Measurements from ENCODE around the gene EXOC4.
A peak's percentile ranks its signal among the peaks of the same experiment; 100 is the strongest.
"Not testable (repeated sequence)": the region's sequence is repeated elsewhere in the genome, so short reads cannot be mapped to it uniquely, and the experiment has no call there.

The EXOC4 gene

DNA sequence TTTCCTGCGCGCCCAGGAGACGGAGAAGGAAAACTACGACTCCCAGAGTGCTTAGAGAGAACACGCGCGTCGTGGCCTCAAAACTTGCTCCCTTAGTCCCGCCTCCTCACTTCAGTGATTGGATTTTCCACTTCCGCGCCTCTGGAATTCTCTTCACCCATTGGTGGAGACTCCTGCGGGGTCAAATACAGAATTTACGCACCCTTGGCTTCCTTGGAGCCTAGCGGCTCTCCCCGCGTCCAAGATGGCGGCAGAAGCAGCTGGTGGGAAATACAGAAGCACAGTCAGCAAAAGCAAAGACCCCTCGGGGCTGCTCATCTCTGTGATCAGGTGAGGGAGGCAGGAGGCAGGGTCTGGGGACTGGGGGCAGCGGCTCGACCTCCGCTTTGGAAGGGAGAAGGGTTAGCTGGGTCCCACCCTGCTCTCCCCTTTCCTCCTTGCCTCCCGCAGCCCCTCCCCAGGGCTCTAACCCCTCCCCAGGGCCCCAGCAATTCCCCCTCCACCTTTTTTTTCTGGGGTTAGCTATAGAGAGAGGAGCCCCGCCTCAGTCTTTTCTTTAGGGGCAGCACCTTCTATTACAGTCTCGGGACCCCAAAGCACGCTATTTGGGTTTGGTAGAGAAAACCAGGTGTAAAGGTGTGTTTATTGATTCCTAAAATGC is at the start of gene EXOC4:
Gene EXOC4 (plus strand): TSS at position 221 of the 661 bp plus-strand sequence.
- peak within 1 kb of the TSS; percentile 85 for H3K27ac ChIP-seq
- TF ChIP-seq, protein P1, sequence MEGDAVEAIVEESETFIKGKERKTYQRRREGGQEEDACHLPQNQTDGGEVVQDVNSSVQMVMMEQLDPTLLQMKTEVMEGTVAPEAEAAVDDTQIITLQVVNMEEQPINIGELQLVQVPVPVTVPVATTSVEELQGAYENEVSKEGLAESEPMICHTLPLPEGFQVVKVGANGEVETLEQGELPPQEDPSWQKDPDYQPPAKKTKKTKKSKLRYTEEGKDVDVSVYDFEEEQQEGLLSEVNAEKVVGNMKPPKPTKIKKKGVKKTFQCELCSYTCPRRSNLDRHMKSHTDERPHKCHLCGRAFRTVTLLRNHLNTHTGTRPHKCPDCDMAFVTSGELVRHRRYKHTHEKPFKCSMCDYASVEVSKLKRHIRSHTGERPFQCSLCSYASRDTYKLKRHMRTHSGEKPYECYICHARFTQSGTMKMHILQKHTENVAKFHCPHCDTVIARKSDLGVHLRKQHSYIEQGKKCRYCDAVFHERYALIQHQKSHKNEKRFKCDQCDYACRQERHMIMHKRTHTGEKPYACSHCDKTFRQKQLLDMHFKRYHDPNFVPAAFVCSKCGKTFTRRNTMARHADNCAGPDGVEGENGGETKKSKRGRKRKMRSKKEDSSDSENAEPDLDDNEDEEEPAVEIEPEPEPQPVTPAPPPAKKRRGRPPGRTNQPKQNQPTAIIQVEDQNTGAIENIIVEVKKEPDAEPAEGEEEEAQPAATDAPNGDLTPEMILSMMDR (conservative IDR thresholded peaks at IDR 0.05), result no peak

DNA sequence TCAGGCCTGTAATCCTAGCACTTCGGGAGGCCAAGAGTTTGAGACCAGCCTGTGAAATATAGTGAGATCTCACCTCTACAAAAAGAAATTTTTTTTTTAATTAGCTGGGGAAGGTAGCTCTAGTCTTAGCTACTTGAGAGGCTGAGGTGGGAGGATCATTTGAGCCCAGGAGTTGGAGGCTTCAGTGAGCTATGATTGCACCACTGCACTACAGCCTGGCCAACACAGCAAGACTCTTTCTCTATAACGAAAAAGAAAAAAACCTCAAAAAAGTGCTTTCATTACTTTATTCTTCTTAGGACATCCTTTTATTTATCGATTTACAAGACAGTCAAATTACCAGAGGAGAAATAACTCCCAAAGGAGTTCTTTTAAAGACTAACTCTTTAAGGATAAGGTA is 49.4 kb upstream of the EXOC4 start:
- H3K27ac ChIP-seq, result no peak overlapping the region
- TF ChIP-seq, protein P1 (conservative IDR thresholded peaks at IDR 0.05), result no peak

DNA sequence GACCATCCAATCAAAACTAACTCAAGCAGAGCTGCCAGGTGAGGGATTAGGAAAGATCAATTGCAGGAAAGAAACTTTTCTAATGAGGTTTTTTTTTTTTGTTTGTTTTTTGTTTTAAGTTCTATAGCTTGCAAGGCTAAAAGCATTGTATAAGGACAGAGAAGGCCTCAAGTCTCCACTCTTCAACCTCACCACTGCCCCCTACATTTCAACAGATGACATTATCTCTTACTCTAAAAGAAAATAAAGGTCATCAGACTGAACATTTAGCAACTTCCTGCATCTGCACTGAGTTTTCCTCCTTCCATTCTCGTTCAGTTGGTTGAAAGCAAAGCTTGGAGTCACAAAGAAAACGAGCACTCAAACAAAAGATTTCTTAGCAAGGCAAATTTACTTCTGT is 45.2 kb upstream of the EXOC4 start:
- no peak overlapping the region for H3K27ac ChIP-seq
- TF ChIP-seq, protein P1 (conservative IDR thresholded peaks at IDR 0.05), result no peak

DNA sequence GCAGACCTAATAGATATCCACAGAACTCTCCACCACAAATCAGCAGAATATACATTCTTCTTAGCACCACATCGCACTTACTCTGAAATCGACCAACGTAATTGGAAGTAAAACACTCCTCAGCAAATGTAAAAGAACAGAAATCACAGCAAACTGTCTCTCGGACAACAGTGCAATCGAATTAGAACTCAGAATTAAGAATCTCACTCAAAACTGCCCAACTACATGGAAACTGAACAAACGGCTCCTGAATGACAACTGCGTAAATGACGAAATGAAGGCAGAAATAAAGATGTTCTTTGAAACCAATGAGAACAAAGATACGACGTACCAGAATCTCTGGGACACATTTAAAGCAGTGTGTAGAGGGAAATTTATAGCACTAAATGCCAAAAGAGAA is 42.1 kb upstream of the EXOC4 start:
- not testable (repeated sequence) for H3K27ac ChIP-seq

- H3K27ac ChIP-seq, result not testable (repeated sequence)
Measured at GRCh38 chr7:133213772-133214171, 39.1 kb upstream of the EXOC4 start.

DNA sequence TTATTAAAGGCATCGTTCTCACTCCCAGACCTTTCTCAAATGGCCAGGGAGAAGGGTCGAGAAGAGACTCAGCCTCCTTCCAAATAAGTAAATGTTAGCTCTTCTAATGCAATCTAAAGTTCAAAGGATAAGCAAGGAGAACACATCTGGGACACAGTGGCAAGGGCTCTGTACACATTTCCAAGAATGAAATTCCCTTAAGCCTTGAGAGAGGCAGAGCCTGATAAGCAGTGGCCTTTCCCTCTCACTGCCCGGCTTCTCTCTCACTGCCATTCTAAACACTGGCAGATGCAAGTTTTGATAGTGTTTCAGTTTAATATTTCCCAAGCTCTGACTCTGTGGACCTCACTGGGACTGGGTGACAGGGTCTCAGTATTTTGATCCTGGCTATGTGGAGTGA is 35.1 kb upstream of the EXOC4 start:
- TF ChIP-seq, protein P1 (conservative IDR thresholded peaks at IDR 0.05), result no peak
- no peak overlapping the region for H3K27ac ChIP-seq

GRCh38 chr7:133230591-133231194 is 22.2 kb upstream of the EXOC4 start:
- H3K27ac ChIP-seq, result peak overlapping the region; percentile 47
- TF ChIP-seq, protein P1 (conservative IDR thresholded peaks at IDR 0.05), result peak; percentile 78

- TF ChIP-seq, protein P1 (conservative IDR thresholded peaks at IDR 0.05), result no peak
- no peak overlapping the region for H3K27ac ChIP-seq
Measured at GRCh38 chr7:133233142-133233541, 19.7 kb upstream of the EXOC4 start.

All from VCaP (cell line).